NT2/D1 (cell line): ENCODE data around the gene CSF2.

Experiments used
- SUZ12 ChIP-seq: IDR thresholded peaks from 2 replicates; pipeline ENCODE4 v1.6.1; 2011; ENCODE audit not compliant: insufficient read length, insufficient read depth; ENCODE audit errors: extremely low read depth
- YY1 ChIP-seq: IDR thresholded peaks from 2 replicates; pipeline ENCODE4 v1.6.1; 2011; ENCODE audit not compliant: insufficient read length, insufficient read depth

- TF ChIP-seq SUZ12 (no peak), YY1 (no peak)
Measured at GRCh38 chr5:132076202-132076830, 2.7 kb downstream of the CSF2 start.
